ENCODE results near the gene TIMM23.

DNA sequence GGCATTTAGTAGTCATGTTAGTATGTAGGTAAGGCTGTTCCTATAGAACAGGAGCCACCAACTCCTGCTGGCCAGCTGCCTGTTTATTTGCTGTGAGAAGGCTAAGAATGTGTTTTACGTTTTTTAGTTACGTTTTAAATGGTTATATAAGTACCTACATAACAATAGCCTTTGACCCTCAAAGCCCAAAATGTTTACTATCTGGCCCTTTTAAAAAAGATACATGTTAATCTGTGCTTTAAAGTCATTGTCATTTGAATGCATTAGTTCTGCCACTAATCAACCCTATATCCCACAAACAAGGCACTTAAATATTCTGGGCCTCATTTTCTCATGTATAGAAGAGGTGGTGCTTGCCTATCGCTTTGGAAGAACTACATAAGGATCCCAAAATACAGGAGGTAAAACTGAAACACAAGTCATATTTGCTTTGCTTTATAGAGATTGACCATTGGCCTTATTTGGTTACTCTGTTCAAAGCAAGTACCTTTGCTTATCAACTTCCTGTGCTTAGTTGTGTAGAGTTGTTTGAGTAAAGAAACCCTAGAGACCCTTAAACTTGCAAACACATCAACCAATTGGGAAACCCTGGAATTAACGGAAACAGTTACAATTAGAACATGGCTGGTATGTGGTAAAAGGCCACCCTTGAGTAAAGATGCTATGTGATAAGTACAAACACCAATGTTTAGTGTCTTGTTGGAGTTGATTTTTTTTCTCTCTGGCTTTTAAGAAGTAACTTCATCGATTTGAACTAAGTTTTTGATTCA, 25.9 kb downstream of the TIMM23 start:
- TF ChIP-seq GATA3 (IDR thresholded peaks at IDR 0.05; ENCODE audit: low read depth, low read length), result no peak
- TF ChIP-seq GATA2 (IDR thresholded peaks at IDR 0.05; ENCODE audit: low read depth, low read length), result no peak

Measured in SH-SY5Y (cell line).